ENCODE measurements around the gene PHGDH. TPM values are rescaled to one million over a fixed set of nuclear protein-coding genes. Genes with fewer than 3 reads are reported as not detected.
"Not testable (repeated sequence)": the region's sequence is repeated elsewhere in the genome, so short reads cannot be mapped to it uniquely, and the experiment has no call there.

Gene PHGDH
- total and polyA plus RNA-seq, 3 experiments from 2014 or later: 10.5 to 82.5 (median 78.4) TPM

GRCh38 chr1:119686661-119687060 lies 25.1 kb upstream of the PHGDH start:
- no peaks in the 10 kb centered on the region for H3K4me1 ChIP-seq (ENCODE audit: insufficient read depth, low read length)
- H3K27ac ChIP-seq (ENCODE audit: low read depth, low read length): no peak overlapping the region
- Mint-ChIP-seq H3K4me3 (no peak overlapping the region), H3K27me3 (peaks cover 0 to 9% of the 10 kb centered on the region in 2 donors), H3K36me3 (no peaks in the 10 kb centered on the region), H3K27ac (no peak overlapping the region), H3K4me1 (no peaks in the 10 kb centered on the region), H3K9me3 (peaks cover 0 to 2% (median 0%) of the 10 kb centered on the region in 5 donors)
- DNase-seq: no peak
- H3K4me3 ChIP-seq (ENCODE audit: low read length): no peak overlapping the region
- ChIA-PET POLR2A (no interaction called here), CTCF (no interaction called here)
- H3K27me3 ChIP-seq (ENCODE audit: insufficient read depth, low read length, poor library complexity, severe bottlenecking): no peaks in the 10 kb centered on the region
- H3K36me3 ChIP-seq (ENCODE audit: insufficient read depth, low read length): no peaks in the 10 kb centered on the region
- H3K9me3 ChIP-seq (ENCODE audit: low read length): no peaks in the 10 kb centered on the region

- no peaks in the 10 kb centered on the region for H3K36me3 Mint-ChIP-seq
- no peaks in the 10 kb centered on the region for H3K4me1 ChIP-seq (ENCODE audit: insufficient read depth, low read length)
- no peaks in the 10 kb centered on the region for H3K9me3 ChIP-seq (ENCODE audit: low read length)
- POLR2A ChIA-PET: no interaction called here
- CTCF ChIA-PET: interaction anchor here (0.6 kb wide), 1 partner anchor 74 kb away, joined by 3 read pairs; no protein-coding TSS in a partner anchor
- H3K27ac Mint-ChIP-seq: no peak overlapping the region
- no peak overlapping the region for H3K4me3 ChIP-seq (ENCODE audit: low read length)
- H3K27me3 Mint-ChIP-seq: peaks cover 1 to 9% of the 10 kb centered on the region in 2 donors
- H3K27ac ChIP-seq (ENCODE audit: low read depth, low read length): no peak overlapping the region
- H3K9me3 Mint-ChIP-seq: peaks cover 0 to 2% (median 0%) of the 10 kb centered on the region in 5 donors
- H3K27me3 ChIP-seq (ENCODE audit: insufficient read depth, low read length, poor library complexity, severe bottlenecking): no peaks in the 10 kb centered on the region
- no peak overlapping the region for H3K4me3 Mint-ChIP-seq
- no peaks in the 10 kb centered on the region for H3K36me3 ChIP-seq (ENCODE audit: insufficient read depth, low read length)
- no peaks in the 10 kb centered on the region for H3K4me1 Mint-ChIP-seq
- DNase-seq: no peak
Measured at GRCh38 chr1:119687434-119688079, 24.2 kb upstream of the PHGDH start.

- Mint-ChIP-seq H3K4me1 (no peaks in the 10 kb centered on the region), H3K27me3 (peaks cover 4 to 13% of the 10 kb centered on the region in 2 donors), H3K9me3 (peaks cover 0 to 4% (median 0%) of the 10 kb centered on the region in 5 donors), H3K4me3 (no peak overlapping the region), H3K36me3 (no peaks in the 10 kb centered on the region), H3K27ac (no peak overlapping the region)
- no peaks in the 10 kb centered on the region for H3K27me3 ChIP-seq (ENCODE audit: insufficient read depth, low read length, poor library complexity, severe bottlenecking)
- H3K4me3 ChIP-seq (ENCODE audit: low read length): no peak overlapping the region
- no peaks in the 10 kb centered on the region for H3K4me1 ChIP-seq (ENCODE audit: insufficient read depth, low read length)
- no peak overlapping the region for H3K27ac ChIP-seq (ENCODE audit: low read depth, low read length)
- ChIA-PET POLR2A (no interaction called here), CTCF (interaction anchor here (0.9 to 1.2 kb wide), 2 partner anchors 10 to 14 kb away, joined by 3 read pairs; no protein-coding TSS in a partner anchor)
- H3K36me3 ChIP-seq (ENCODE audit: insufficient read depth, low read length): no peaks in the 10 kb centered on the region
- DNase-seq: no peak
- H3K9me3 ChIP-seq (ENCODE audit: low read length): no peaks in the 10 kb centered on the region
Measured at GRCh38 chr1:119688810-119689209, 22.9 kb upstream of the PHGDH start.

- Histone ChIP-seq H3K36me3 (ENCODE audit: insufficient read depth, low read length) (no peaks in the 10 kb centered on the region), H3K4me3 (ENCODE audit: low read length) (no peak overlapping the region), H3K4me1 (ENCODE audit: insufficient read depth, low read length) (no peaks in the 10 kb centered on the region), H3K27me3 (ENCODE audit: insufficient read depth, low read length, poor library complexity, severe bottlenecking) (no peaks in the 10 kb centered on the region), H3K27ac (ENCODE audit: low read depth, low read length) (no peak overlapping the region), H3K9me3 (ENCODE audit: low read length) (no peaks in the 10 kb centered on the region)
- no peaks in the 10 kb centered on the region for H3K4me1 Mint-ChIP-seq
- no peak overlapping the region for H3K27ac Mint-ChIP-seq
- H3K36me3 Mint-ChIP-seq: no peaks in the 10 kb centered on the region
- POLR2A ChIA-PET: no interaction called here
- no peak for DNase-seq
- CTCF ChIA-PET: interaction anchor here (0.9 to 1.2 kb wide), 2 partner anchors 11 to 14 kb away, joined by 3 read pairs; no protein-coding TSS in a partner anchor
- H3K4me3 Mint-ChIP-seq: no peak overlapping the region
- H3K9me3 Mint-ChIP-seq: peaks cover 0 to 6% (median 4%) of the 10 kb centered on the region in 5 donors
- H3K27me3 Mint-ChIP-seq: peaks cover 6 to 20% of the 10 kb centered on the region in 2 donors
Measured at GRCh38 chr1:119689511-119689910, 22.2 kb upstream of the PHGDH start.

GRCh38 chr1:119696863-119697262 lies 14.9 kb upstream of the PHGDH start:
- H3K4me3 Mint-ChIP-seq; H3K27ac ChIP-seq (ENCODE audit: low read depth, low read length); CTCF ChIA-PET; H3K36me3 Mint-ChIP-seq; H3K9me3 ChIP-seq (ENCODE audit: low read length); H3K4me3 ChIP-seq (ENCODE audit: low read length); DNase-seq; POLR2A ChIA-PET; H3K36me3 ChIP-seq (ENCODE audit: insufficient read depth, low read length); H3K27me3 ChIP-seq (ENCODE audit: insufficient read depth, low read length, poor library complexity, severe bottlenecking); H3K27ac Mint-ChIP-seq; H3K4me1 Mint-ChIP-seq; H3K4me1 ChIP-seq (ENCODE audit: insufficient read depth, low read length): not testable (repeated sequence)
- Mint-ChIP-seq H3K27me3 (peaks cover 8 to 57% of the 10 kb centered on the region in 2 donors), H3K9me3 (peaks cover 10 to 25% (median 21%) of the 10 kb centered on the region in 5 donors)

- H3K4me3 ChIP-seq (ENCODE audit: low read length): no peak overlapping the region
- H3K27ac ChIP-seq (ENCODE audit: low read depth, low read length): no peak overlapping the region
- ChIA-PET CTCF (interaction anchor here (0.6 kb wide), 1 partner anchor 22 kb away, joined by 3 read pairs; no protein-coding TSS in a partner anchor), POLR2A (no interaction called here)
- no peaks in the 10 kb centered on the region for H3K4me1 ChIP-seq (ENCODE audit: insufficient read depth, low read length)
- Mint-ChIP-seq H3K9me3 (peaks cover 14 to 30% (median 24%) of the 10 kb centered on the region in 5 donors), H3K36me3 (no peaks in the 10 kb centered on the region), H3K4me1 (no peaks in the 10 kb centered on the region), H3K4me3 (no peak overlapping the region), H3K27me3 (peaks cover 7 to 57% of the 10 kb centered on the region in 2 donors), H3K27ac (no peak overlapping the region)
- DNase-seq: no peak
- no peaks in the 10 kb centered on the region for H3K27me3 ChIP-seq (ENCODE audit: insufficient read depth, low read length, poor library complexity, severe bottlenecking)
- no peaks in the 10 kb centered on the region for H3K36me3 ChIP-seq (ENCODE audit: insufficient read depth, low read length)
- H3K9me3 ChIP-seq (ENCODE audit: low read length): peaks cover 5% of the 10 kb centered on the region
Measured at GRCh38 chr1:119697598-119697997, 14.1 kb upstream of the PHGDH start.

- H3K27ac ChIP-seq (ENCODE audit: low read depth, low read length): no peak overlapping the region
- ChIA-PET POLR2A (no interaction called here), CTCF (no interaction called here)
- no peaks in the 10 kb centered on the region for H3K4me1 Mint-ChIP-seq
- no peak overlapping the region for H3K4me3 ChIP-seq (ENCODE audit: low read length)
- no peak overlapping the region for H3K4me3 Mint-ChIP-seq
- peaks cover 19 to 33% (median 23%) of the 10 kb centered on the region in 5 donors for H3K9me3 Mint-ChIP-seq
- peaks cover 10 to 55% of the 10 kb centered on the region in 2 donors for H3K27me3 Mint-ChIP-seq
- H3K36me3 Mint-ChIP-seq: no peaks in the 10 kb centered on the region
- no peak overlapping the region for H3K27ac Mint-ChIP-seq
- no peaks in the 10 kb centered on the region for H3K27me3 ChIP-seq (ENCODE audit: insufficient read depth, low read length, poor library complexity, severe bottlenecking)
- no peak for DNase-seq
- peaks cover 5% of the 10 kb centered on the region for H3K9me3 ChIP-seq (ENCODE audit: low read length)
- no peaks in the 10 kb centered on the region for H3K36me3 ChIP-seq (ENCODE audit: insufficient read depth, low read length)
- H3K4me1 ChIP-seq (ENCODE audit: insufficient read depth, low read length): no peaks in the 10 kb centered on the region
Measured at GRCh38 chr1:119700326-119700725, 11.4 kb upstream of the PHGDH start.

- no peak for DNase-seq
- CTCF ChIA-PET: no interaction called here
- no peaks in the 10 kb centered on the region for H3K27me3 ChIP-seq (ENCODE audit: insufficient read depth, low read length, poor library complexity, severe bottlenecking)
- POLR2A ChIA-PET: no interaction called here
- H3K36me3 ChIP-seq (ENCODE audit: insufficient read depth, low read length): no peaks in the 10 kb centered on the region
- Mint-ChIP-seq H3K4me1 (no peaks in the 10 kb centered on the region), H3K27ac (no peak overlapping the region), H3K4me3 (no peak overlapping the region), H3K36me3 (no peaks in the 10 kb centered on the region), H3K9me3 (peaks cover 15 to 33% (median 23%) of the 10 kb centered on the region in 5 donors), H3K27me3 (peaks cover 10 to 55% of the 10 kb centered on the region in 2 donors)
- no peak overlapping the region for H3K4me3 ChIP-seq (ENCODE audit: low read length)
- no peaks in the 10 kb centered on the region for H3K4me1 ChIP-seq (ENCODE audit: insufficient read depth, low read length)
- no peak overlapping the region for H3K27ac ChIP-seq (ENCODE audit: low read depth, low read length)
- peaks cover 5% of the 10 kb centered on the region for H3K9me3 ChIP-seq (ENCODE audit: low read length)
Measured at GRCh38 chr1:119701659-119702058, 10.1 kb upstream of the PHGDH start.
